GM12875 (cell line): Measurements from ENCODE around the gene MPZL2.

Experiments
- H3K4me3 ChIP-seq: one replicate; pipeline ENCODE4 v1.5.1; 2011; ENCODE audit warnings: low read depth, low read length, control low read depth
- TF ChIP-seq, protein P1 (sequence below): IDR thresholded peaks from 2 replicates; pipeline ENCODE4 v1.5.1; 2011; ENCODE audit warnings: low read depth, mild to moderate bottlenecking, control low read depth, inconsistent platforms, low read length, moderate library complexity, borderline replicate concordance; ENCODE audit not compliant: insufficient read depth

Gene MPZL2

DNA sequence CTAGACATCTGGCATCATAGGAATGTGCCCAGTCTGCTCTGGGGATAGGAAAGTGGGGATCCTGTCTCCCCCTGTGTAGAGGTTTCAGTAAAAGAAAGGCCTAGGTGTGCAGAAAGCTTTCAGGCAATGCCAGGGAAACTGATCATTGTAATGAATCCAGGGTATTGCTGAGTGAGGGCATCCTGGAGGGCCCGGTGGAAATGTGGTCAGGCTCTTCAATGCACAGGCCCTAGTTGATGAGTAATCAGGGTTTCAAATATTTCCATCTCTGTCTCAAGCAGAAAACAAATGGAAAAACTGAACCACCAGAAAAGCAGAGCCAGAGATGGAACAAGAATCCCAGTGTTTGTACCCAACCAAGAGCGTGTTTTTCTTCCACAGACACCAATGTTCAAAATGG is 42.5 kb upstream of the MPZL2 start:
- H3K4me3 ChIP-seq = no peak overlapping the region
- TF ChIP-seq, protein P1, sequence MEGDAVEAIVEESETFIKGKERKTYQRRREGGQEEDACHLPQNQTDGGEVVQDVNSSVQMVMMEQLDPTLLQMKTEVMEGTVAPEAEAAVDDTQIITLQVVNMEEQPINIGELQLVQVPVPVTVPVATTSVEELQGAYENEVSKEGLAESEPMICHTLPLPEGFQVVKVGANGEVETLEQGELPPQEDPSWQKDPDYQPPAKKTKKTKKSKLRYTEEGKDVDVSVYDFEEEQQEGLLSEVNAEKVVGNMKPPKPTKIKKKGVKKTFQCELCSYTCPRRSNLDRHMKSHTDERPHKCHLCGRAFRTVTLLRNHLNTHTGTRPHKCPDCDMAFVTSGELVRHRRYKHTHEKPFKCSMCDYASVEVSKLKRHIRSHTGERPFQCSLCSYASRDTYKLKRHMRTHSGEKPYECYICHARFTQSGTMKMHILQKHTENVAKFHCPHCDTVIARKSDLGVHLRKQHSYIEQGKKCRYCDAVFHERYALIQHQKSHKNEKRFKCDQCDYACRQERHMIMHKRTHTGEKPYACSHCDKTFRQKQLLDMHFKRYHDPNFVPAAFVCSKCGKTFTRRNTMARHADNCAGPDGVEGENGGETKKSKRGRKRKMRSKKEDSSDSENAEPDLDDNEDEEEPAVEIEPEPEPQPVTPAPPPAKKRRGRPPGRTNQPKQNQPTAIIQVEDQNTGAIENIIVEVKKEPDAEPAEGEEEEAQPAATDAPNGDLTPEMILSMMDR = no peak

- TF ChIP-seq, protein P1 = no peak
- no peak overlapping the region for H3K4me3 ChIP-seq
These were observed 41.6 kb upstream of the MPZL2 start for GRCh38 chr11:118305726-118306125.

- TF ChIP-seq, protein P1 = no peak
- no peak within 1 kb of the TSS for H3K4me3 ChIP-seq
These were observed 40.6 kb upstream of the MPZL2 start, which contains the start of gene CD3E for GRCh38 chr11:118304568-118305248. CD3E (plus strand) TSS chr11:118304730; CDS start chr11:118304953, 223 bp downstream.

DNA sequence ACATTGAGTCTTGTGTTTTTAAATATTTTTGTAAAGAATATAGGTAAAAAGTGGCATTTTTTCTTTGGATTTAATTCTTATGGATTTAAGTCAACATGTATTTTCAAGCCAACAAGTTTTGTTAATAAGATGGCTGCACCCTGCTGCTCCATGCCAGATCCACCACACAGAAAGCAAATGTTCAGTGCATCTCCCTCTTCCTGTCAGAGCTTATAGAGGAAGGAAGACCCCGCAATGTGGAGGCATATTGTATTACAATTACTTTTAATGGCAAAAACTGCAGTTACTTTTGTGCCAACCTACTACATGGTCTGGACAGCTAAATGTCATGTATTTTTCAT is 40.1 kb upstream of the MPZL2 start:
- TF ChIP-seq, protein P1 = no peak
- no peak overlapping the region for H3K4me3 ChIP-seq

DNA sequence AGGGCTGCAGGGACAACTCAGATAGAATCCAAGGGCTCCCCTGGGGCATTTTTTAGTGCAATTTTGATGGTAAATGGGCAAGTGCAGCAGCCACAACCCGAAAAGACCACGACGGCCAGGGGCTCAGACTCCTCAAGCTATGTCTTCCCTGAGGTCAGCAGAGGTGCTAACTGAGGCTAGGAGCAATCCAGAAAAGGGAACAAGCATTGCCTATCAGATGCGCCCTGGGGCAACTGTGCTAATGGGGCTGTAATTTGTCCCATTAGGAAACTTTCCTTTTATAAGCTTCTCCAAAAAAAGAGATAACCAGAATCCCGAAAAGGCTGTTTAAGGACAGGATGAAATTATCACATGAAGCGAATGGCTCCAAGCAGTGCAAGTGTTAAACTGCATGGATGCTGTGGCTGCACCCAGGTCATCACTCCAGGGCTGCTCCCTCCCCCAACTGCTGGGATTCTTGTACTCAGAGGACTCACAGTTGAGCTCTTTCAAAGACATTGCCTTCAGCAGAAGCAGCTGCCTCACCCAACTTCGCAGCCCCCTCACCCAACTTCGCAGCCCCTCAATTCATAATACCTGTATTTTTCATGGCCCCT is 37.6 kb upstream of the MPZL2 start:
- no peak overlapping the region for H3K4me3 ChIP-seq
- TF ChIP-seq, protein P1 = no peak

DNA sequence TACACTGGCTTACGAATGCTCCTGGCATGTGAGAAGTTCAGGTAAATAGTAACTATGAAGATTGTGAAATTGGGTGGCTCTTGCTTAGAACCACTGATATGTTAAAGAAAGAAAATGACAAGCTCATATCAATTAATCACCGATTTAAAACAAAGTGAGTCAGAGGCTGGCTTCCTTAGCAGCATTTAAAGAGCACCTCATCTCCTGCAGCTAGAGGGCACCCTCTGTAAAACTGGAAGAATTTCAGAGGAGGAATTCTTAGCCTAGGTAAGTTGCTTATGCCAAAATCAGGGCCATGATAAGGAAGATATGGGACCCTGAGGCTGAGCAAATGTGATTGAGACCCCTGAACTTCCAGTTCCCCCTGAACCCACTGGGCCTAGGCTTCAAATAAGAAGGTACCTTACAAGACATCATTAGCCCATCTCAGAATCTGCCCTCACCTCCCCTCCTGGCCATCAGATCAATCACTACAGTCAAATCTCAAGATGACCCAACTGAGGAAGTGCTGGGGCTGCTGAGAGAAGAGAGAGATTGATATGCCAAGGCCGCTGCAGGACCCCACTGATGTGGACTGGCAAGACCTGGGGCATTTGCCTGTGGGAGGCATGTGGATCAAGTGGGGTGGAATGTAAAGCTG is 31.8 kb upstream of the MPZL2 start:
- TF ChIP-seq, protein P1 = peak; percentile 35; the same call in 1 of the 2 replicates
- no peak overlapping the region for H3K4me3 ChIP-seq
